Right lobe of liver (tissue), 4 donors: ENCODE measurements around the gene TMC5.

ENCODE experiments used
- CTCF ChIP-seq, 4 donors: fragments of 200-600 bp in 3 of 4; fragments of 450-650 bp in 1 of 4; IDR thresholded peaks; one replicate each; pipeline versions ENCODE4 v1.5.1 to v1.8.0; 2016 to 2022; ENCODE audit warnings: antibody characterized with exemption in 4 of 4, mild to moderate bottlenecking in 2 of 4
- POLR2A ChIP-seq: fragments of 450-650 bp; IDR thresholded peaks from one replicate; pipeline ENCODE4 v1.6.1; 2017; ENCODE audit warnings: antibody characterized with exemption, mild to moderate bottlenecking
- donor health status: DM: no; HTN: no; CAD: no.
- donor health status: DM: no; HTN: no; CAD: no.
- donor health status: DM: no; HTN: yes; CAD: no.

GRCh38 chr16:19497176-19497575, 79.5 kb downstream of the TMC5 start:
- TF ChIP-seq CTCF (IDR thresholded peaks at IDR 0.05) (no peak), POLR2A (no peak)
